Mucosa of rectum (tissue), 2 donors: ENCODE measurements around the gene ZKSCAN8.

Source experiments
- H3K27ac ChIP-seq, 2 donors: one replicate each; pipeline ENCODE4 v1.7.0; 2013; ENCODE audit warnings: inconsistent platforms in 2 of 2, low read depth in 2 of 2, low read length in 2 of 2
- H3K27me3 ChIP-seq, 2 donors: one replicate each; pipeline ENCODE4 v1.7.0; 2013; ENCODE audit warnings: low read length in 2 of 2; ENCODE audit not compliant: control insufficient read depth in 2 of 2, insufficient read depth in 2 of 2
- H3K36me3 ChIP-seq, 2 donors: one replicate each; pipeline ENCODE4 v1.7.0; 2013; ENCODE audit warnings: low read length in 2 of 2; ENCODE audit not compliant: control insufficient read depth in 2 of 2, insufficient read depth in 2 of 2
- H3K4me1 ChIP-seq, 2 donors: one replicate each; pipeline ENCODE4 v1.7.0; 2013; ENCODE audit warnings: low read length in 2 of 2, mild to moderate bottlenecking in 1 of 2; ENCODE audit not compliant: control insufficient read depth in 2 of 2, insufficient read depth in 2 of 2
- H3K4me3 ChIP-seq, 2 donors: one replicate each; pipeline ENCODE4 v1.7.0; 2013; ENCODE audit warnings: low read length in 2 of 2
- H3K9ac ChIP-seq, 2 donors: one replicate each; pipeline ENCODE4 v1.7.0; 2013; ENCODE audit warnings: low read length in 2 of 2, low read depth in 1 of 2, mild to moderate bottlenecking in 1 of 2
- H3K9me3 ChIP-seq, 2 donors: one replicate each; pipeline ENCODE4 v1.7.0; 2013; ENCODE audit warnings: low read length in 2 of 2; ENCODE audit not compliant: control insufficient read depth in 2 of 2
- donor health status: healthy.
- donor health status: Normal muscosa, but diverticular disease.

ZKSCAN8 gene

GRCh38 chr6:28160233-28160632, 18.6 kb downstream of the ZKSCAN8 start:
- Histone ChIP-seq H3K36me3 (peaks cover 0 to 16% of the 10 kb centered on the region in 2 donors), H3K27ac (no peak overlapping the region), H3K4me3 (no peak overlapping the region), H3K9ac (no peak overlapping the region), H3K9me3 (no peaks in the 10 kb centered on the region), H3K4me1 (peaks cover 3 to 6% of the 10 kb centered on the region in 2 donors), H3K27me3 (no peaks in the 10 kb centered on the region)

- Histone ChIP-seq H3K4me3 (peak overlapping the region; percentile 82 to 83), H3K36me3 (peaks cover 0 to 7% of the 10 kb centered on the region in 2 donors), H3K9ac (peak overlapping the region; percentile 48 to 50), H3K9me3 (no peaks in the 10 kb centered on the region), H3K27ac (peak overlapping the region in 1 of 2 donors; percentile 59), H3K27me3 (no peaks in the 10 kb centered on the region), H3K4me1 (peaks cover 3 to 6% of the 10 kb centered on the region in 2 donors)
Measured at GRCh38 chr6:28161410-28162079, 19.9 kb downstream of the ZKSCAN8 start.

GRCh38 chr6:28165563-28165962, 23.9 kb downstream of the ZKSCAN8 start:
- H3K27ac ChIP-seq = no peak overlapping the region
- H3K9ac ChIP-seq = no peak overlapping the region
- no peaks in the 10 kb centered on the region for H3K36me3 ChIP-seq
- H3K27me3 ChIP-seq = no peaks in the 10 kb centered on the region
- H3K9me3 ChIP-seq = no peaks in the 10 kb centered on the region
- H3K4me3 ChIP-seq = no peak overlapping the region
- peaks cover 3 to 6% of the 10 kb centered on the region in 2 donors for H3K4me1 ChIP-seq

DNA sequence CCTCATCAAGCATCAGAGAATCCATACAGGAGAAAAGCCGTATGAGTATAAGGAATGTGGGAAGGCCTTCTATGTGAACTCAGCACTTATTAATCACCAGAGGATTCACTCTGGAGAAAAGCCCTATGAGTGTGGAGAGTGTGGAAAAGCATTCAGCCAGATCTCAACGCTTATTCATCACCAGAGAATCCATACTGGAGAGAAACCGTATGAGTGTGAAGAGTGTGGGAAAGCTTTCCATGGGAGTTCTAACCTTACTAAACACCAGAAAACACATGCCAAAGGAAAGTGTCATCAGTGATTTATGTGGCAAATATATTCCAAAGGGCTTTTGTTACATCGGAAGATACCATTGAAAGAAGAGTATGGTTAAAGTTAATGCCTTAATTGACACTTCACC, 25.4 kb downstream of the ZKSCAN8 start:
- Histone ChIP-seq H3K27ac (no peak overlapping the region), H3K4me3 (no peak overlapping the region), H3K4me1 (peaks cover 0 to 3% of the 10 kb centered on the region in 2 donors), H3K9ac (no peak overlapping the region), H3K27me3 (no peaks in the 10 kb centered on the region), H3K36me3 (no peaks in the 10 kb centered on the region), H3K9me3 (no peaks in the 10 kb centered on the region)

DNA sequence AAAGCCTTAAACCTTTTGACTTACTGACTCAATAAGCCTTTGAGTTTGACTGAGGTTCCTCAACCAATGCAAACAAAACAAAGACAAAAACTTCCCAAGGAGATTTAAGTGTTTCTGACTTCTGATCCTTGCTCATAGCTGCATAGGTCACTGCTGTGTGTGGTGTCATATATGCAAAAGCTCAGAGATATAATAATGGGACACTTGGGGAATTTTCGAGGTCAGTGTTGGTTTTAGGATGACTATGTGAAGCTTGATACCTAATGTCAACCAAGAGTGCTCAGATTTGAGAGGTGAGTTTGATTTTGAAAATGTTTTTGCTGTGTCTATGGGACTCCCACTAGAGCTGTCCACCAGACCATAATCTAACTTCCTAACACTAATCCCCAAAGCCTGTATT, 26.2 kb downstream of the ZKSCAN8 start:
- no peaks in the 10 kb centered on the region for H3K4me1 ChIP-seq
- no peaks in the 10 kb centered on the region for H3K27me3 ChIP-seq
- no peak overlapping the region for H3K4me3 ChIP-seq
- H3K27ac ChIP-seq = no peak overlapping the region
- H3K9ac ChIP-seq = no peak overlapping the region
- H3K36me3 ChIP-seq = no peaks in the 10 kb centered on the region
- H3K9me3 ChIP-seq = no peaks in the 10 kb centered on the region

- Histone ChIP-seq H3K4me3 (no peak overlapping the region), H3K36me3 (no peaks in the 10 kb centered on the region), H3K9me3 (no peaks in the 10 kb centered on the region), H3K27me3 (no peaks in the 10 kb centered on the region), H3K9ac (no peak overlapping the region), H3K27ac (no peak overlapping the region), H3K4me1 (no peaks in the 10 kb centered on the region)
Measured at GRCh38 chr6:28171271-28171670, 29.6 kb downstream of the ZKSCAN8 start.

DNA sequence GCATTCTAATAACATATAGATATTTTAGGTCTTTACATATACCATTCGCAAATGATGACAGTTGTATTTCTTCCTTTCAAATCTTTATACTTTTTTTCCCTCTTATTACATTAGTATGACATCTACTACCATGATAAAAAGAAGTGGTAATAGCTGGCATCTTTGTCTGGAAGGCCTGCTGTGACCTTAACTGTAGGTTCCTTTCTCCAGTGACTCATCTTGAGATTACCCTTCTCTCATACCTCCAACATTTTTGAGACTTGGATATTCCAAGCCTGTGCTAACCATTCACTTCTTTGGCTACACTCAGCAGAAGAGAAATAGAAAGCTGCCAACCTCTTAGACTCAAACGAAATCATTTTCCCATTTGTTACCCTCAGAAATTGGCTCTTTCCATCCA, 30.3 kb downstream of the ZKSCAN8 start:
- Histone ChIP-seq H3K27me3 (no peaks in the 10 kb centered on the region), H3K36me3 (no peaks in the 10 kb centered on the region), H3K4me1 (no peaks in the 10 kb centered on the region), H3K4me3 (no peak overlapping the region), H3K27ac (no peak overlapping the region), H3K9me3 (no peaks in the 10 kb centered on the region), H3K9ac (no peak overlapping the region)

DNA sequence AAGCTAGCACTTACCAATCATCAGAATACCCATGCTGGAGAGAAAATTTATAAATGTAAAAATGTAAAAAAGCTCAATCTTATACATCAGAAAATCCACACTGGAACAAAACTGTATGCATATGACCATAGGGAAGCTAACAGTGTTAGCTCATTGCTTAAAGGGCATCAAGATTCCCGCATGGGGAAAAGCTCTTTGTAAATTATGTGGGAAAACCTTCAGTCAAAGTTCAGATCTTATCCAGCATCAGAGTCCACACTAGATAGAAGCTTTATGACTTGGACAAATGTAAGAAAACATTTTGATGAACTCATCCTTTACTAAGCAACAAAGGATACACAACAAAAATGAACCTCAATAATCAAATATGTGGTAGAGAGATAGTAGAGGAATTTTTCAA, 34.7 kb downstream of the ZKSCAN8 start:
- H3K27me3 ChIP-seq = no peaks in the 10 kb centered on the region
- H3K27ac ChIP-seq = no peak overlapping the region
- no peaks in the 10 kb centered on the region for H3K4me1 ChIP-seq
- no peaks in the 10 kb centered on the region for H3K9me3 ChIP-seq
- H3K4me3 ChIP-seq = no peak overlapping the region
- H3K36me3 ChIP-seq = no peaks in the 10 kb centered on the region
- H3K9ac ChIP-seq = no peak overlapping the region

GRCh38 chr6:28182255-28182654, 40.6 kb downstream of the ZKSCAN8 start:
- Histone ChIP-seq H3K9ac (no peak overlapping the region), H3K36me3 (no peaks in the 10 kb centered on the region), H3K4me1 (no peaks in the 10 kb centered on the region), H3K4me3 (no peak overlapping the region), H3K27me3 (no peaks in the 10 kb centered on the region), H3K27ac (no peak overlapping the region), H3K9me3 (peaks cover under 1 to 2% of the 10 kb centered on the region in 2 donors)

DNA sequence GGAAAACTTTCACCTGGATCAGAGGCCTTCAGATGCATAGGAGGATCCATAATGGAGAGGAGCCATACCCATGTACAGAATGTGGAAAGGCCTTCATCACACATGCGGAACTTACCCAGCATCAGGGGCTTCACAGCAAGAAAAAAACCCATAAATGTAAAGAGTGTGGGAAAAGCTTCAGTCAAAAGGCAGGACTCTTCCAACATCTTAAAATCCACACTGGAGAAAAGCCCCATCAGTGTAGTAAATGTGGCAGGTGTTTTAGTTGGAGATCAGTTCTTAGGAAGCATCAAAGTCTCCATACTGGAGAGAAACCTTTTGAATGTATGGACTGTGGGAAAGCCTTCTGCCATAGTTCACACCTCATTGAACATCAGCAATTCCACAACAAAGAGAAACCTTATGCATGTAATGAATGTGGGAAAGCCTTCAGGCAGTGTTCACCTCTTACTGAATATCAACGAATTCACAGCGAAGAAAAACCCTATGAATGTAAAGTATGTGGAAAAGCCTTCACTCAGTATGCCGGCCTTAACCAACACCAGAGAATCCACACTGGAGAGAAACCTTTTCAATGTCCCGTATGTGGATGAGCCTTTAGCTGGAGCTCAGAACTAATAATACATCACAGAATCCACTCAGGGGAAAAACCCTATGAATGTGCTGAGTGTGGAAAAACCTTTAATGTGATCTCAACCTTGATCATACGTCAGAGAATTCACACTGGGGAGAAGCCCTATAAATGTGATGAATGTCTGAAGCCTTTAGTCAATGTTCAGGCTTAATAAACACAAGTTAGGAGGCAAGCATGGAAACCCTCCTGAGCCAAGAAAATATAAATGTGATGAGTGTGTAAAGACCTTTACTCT, 46.7 kb downstream of the ZKSCAN8 start:
- H3K9ac ChIP-seq = no peak overlapping the region
- no peaks in the 10 kb centered on the region for H3K36me3 ChIP-seq
- no peaks in the 10 kb centered on the region for H3K4me1 ChIP-seq
- H3K27ac ChIP-seq = no peak overlapping the region
- no peak overlapping the region for H3K4me3 ChIP-seq
- H3K27me3 ChIP-seq = no peaks in the 10 kb centered on the region
- peaks cover 21 to 29% of the 10 kb centered on the region in 2 donors for H3K9me3 ChIP-seq
